A549 (cell line): ENCODE measurements around the gene KCTD15.

ENCODE experiments used
- RAD21 ChIP-seq, 2 experiments: fragments of >200 bp in 1 of 2; sonication (Bioruptor Twin) in 1 of 2; formaldehyde crosslinking in 1 of 2; IDR thresholded peaks in 1 of 2; conservative IDR thresholded peaks in 1 of 2; 2 replicates in 1 of 2; 3 replicates in 1 of 2; pipeline ENCODE4 v1.6.1; 2012 to 2018; ENCODE audit warnings: inconsistent platforms in 1 of 2
- TF ChIP-seq, protein P1 (sequence below): fragments of 200-600 bp; sonication (generic); IDR thresholded peaks from 2 replicates; pipeline ENCODE4 v1.6.1; 2016; ENCODE audit warnings: antibody characterized with exemption, mild to moderate bottlenecking, moderate library complexity

GRCh38 chr19:33864311-33864850 is 67.7 kb downstream of the KCTD15 start:
- TF ChIP-seq, protein P1, sequence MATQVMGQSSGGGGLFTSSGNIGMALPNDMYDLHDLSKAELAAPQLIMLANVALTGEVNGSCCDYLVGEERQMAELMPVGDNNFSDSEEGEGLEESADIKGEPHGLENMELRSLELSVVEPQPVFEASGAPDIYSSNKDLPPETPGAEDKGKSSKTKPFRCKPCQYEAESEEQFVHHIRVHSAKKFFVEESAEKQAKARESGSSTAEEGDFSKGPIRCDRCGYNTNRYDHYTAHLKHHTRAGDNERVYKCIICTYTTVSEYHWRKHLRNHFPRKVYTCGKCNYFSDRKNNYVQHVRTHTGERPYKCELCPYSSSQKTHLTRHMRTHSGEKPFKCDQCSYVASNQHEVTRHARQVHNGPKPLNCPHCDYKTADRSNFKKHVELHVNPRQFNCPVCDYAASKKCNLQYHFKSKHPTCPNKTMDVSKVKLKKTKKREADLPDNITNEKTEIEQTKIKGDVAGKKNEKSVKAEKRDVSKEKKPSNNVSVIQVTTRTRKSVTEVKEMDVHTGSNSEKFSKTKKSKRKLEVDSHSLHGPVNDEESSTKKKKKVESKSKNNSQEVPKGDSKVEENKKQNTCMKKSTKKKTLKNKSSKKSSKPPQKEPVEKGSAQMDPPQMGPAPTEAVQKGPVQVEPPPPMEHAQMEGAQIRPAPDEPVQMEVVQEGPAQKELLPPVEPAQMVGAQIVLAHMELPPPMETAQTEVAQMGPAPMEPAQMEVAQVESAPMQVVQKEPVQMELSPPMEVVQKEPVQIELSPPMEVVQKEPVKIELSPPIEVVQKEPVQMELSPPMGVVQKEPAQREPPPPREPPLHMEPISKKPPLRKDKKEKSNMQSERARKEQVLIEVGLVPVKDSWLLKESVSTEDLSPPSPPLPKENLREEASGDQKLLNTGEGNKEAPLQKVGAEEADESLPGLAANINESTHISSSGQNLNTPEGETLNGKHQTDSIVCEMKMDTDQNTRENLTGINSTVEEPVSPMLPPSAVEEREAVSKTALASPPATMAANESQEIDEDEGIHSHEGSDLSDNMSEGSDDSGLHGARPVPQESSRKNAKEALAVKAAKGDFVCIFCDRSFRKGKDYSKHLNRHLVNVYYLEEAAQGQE, result no peak
- no peak for TF ChIP-seq RAD21 (conservative IDR thresholded peaks at IDR 0.05 in 1 of 2, IDR thresholded peaks at IDR 0.05 in 1 of 2)
